ENCODE results near the gene GLIPR1L1.

The GLIPR1L1 gene

DNA sequence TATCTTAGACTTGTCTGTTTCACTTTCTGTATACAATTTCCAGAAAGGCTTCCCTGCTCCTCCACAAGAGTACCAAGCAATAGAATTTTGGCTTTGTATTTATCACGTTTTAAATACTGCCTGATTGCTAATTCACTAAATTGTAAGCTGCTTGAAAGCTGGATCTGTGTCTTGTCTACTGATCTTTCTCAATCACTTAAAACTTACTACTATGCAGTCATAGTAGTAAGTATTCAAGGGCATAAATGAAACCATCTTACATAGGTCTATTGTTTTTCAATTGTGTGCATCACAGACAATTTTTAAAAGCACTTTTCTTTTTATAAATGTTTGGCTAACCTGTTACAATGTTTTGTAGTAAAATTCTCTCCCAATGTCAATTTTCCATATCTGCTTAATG, 55.2 kb downstream of the GLIPR1L1 start:
- Histone ChIP-seq H3K4me3 (ENCODE audit: low read depth in 1 of 2, low read length in 2 of 2) (peak overlapping the region; percentile 87 to 94), H3K27ac (ENCODE audit: low read depth, low read length) (no peak overlapping the region), H3K36me3 (ENCODE audit: control insufficient read depth in 1 of 2, insufficient read depth in 2 of 2, low read length in 2 of 2) (no peaks in the 10 kb centered on the region), H3K4me1 (ENCODE audit: control insufficient read depth in 1 of 2, insufficient read depth in 2 of 2, low read length in 2 of 2) (peaks cover 12 to 14% of the 10 kb centered on the region in 2 donors), H3K27me3 (ENCODE audit: control insufficient read depth in 1 of 2, insufficient read depth in 2 of 2, low read length in 2 of 2) (no peaks in the 10 kb centered on the region), H3K9me3 (ENCODE audit: control insufficient read depth in 1 of 2, low read length in 2 of 2) (no peaks in the 10 kb centered on the region), H3K9ac (ENCODE audit: low read depth in 1 of 2, low read length in 2 of 2) (peak overlapping the region in 1 of 2 donors; percentile 93)

- H3K4me3 ChIP-seq (ENCODE audit: low read depth in 1 of 2, low read length in 2 of 2), result peak overlapping the region; percentile 87 to 94
- peak overlapping the region; percentile 52 to 93 for H3K9ac ChIP-seq (ENCODE audit: low read depth in 1 of 2, low read length in 2 of 2)
These were observed 55.9 kb downstream of the GLIPR1L1 start for GRCh38 chr12:75390156-75390898.

GRCh38 chr12:75390899-75391538, 56.5 kb downstream of the GLIPR1L1 start, which contains the start of gene GLIPR1L2:
TSS of gene GLIPR1L2 (plus strand) at chr12:75391089. CDS start at chr12:75391117, 28 bp downstream.
- Histone ChIP-seq H3K4me1 (ENCODE audit: control insufficient read depth in 1 of 2, insufficient read depth in 2 of 2, low read length in 2 of 2) (peaks cover 12 to 14% of the 10 kb centered on the region in 2 donors), H3K27ac (ENCODE audit: low read depth, low read length) (peak within 1 kb of the TSS; percentile 87), H3K4me3 (ENCODE audit: low read depth in 1 of 2, low read length in 2 of 2) (peak within 1 kb of the TSS; percentile 87 to 94), H3K9ac (ENCODE audit: low read depth in 1 of 2, low read length in 2 of 2) (peak within 1 kb of the TSS; percentile 93), H3K27me3 (ENCODE audit: control insufficient read depth in 1 of 2, insufficient read depth in 2 of 2, low read length in 2 of 2) (no peaks in the 10 kb centered on the region), H3K36me3 (ENCODE audit: control insufficient read depth in 1 of 2, insufficient read depth in 2 of 2, low read length in 2 of 2) (no peaks in the 10 kb centered on the region), H3K9me3 (ENCODE audit: control insufficient read depth in 1 of 2, low read length in 2 of 2) (no peaks in the 10 kb centered on the region)

More at GRCh38 chr12:75390156-75390898, 55.9 kb downstream of the GLIPR1L1 start:
- Histone ChIP-seq H3K27me3 (ENCODE audit: control insufficient read depth in 1 of 2, insufficient read depth in 2 of 2, low read length in 2 of 2) (no peaks in the 10 kb centered on the region), H3K9me3 (ENCODE audit: control insufficient read depth in 1 of 2, low read length in 2 of 2) (no peaks in the 10 kb centered on the region), H3K36me3 (ENCODE audit: control insufficient read depth in 1 of 2, insufficient read depth in 2 of 2, low read length in 2 of 2) (no peaks in the 10 kb centered on the region), H3K27ac (ENCODE audit: low read depth, low read length) (no peak overlapping the region), H3K4me1 (ENCODE audit: control insufficient read depth in 1 of 2, insufficient read depth in 2 of 2, low read length in 2 of 2) (peaks cover 12 to 14% of the 10 kb centered on the region in 2 donors)

DNA sequence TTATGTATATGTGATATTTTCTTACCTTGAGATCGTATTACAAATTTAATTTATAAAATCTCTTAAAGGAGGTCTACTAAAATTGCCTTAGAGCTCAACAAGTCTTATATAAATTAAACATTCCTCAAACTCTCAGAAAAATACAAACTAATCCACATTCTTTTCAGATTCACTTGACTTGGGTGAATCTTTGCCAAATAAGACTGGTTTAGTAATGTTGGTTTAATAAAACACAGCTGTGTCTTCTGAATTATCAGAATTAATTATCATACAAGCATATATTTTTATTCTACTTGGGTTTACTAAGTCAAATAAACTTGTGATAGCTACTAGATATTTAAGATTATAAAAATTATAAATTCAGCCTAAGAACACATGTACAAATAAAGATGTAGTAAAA, 69.8 kb downstream of the GLIPR1L1 start:
- no peaks in the 10 kb centered on the region for H3K9me3 ChIP-seq (ENCODE audit: control insufficient read depth in 1 of 2, low read length in 2 of 2)
- no peak overlapping the region for H3K4me3 ChIP-seq (ENCODE audit: low read depth in 1 of 2, low read length in 2 of 2)
- no peaks in the 10 kb centered on the region for H3K36me3 ChIP-seq (ENCODE audit: control insufficient read depth in 1 of 2, insufficient read depth in 2 of 2, low read length in 2 of 2)
- no peaks in the 10 kb centered on the region for H3K27me3 ChIP-seq (ENCODE audit: control insufficient read depth in 1 of 2, insufficient read depth in 2 of 2, low read length in 2 of 2)
- no peaks in the 10 kb centered on the region for H3K4me1 ChIP-seq (ENCODE audit: control insufficient read depth in 1 of 2, insufficient read depth in 2 of 2, low read length in 2 of 2)
- H3K9ac ChIP-seq (ENCODE audit: low read depth in 1 of 2, low read length in 2 of 2), result no peak overlapping the region
- no peak overlapping the region for H3K27ac ChIP-seq (ENCODE audit: low read depth, low read length)

- no peaks in the 10 kb centered on the region for H3K9me3 ChIP-seq (ENCODE audit: control insufficient read depth in 1 of 2, low read length in 2 of 2)
- H3K4me3 ChIP-seq (ENCODE audit: low read depth in 1 of 2, low read length in 2 of 2), result no peak overlapping the region
- H3K4me1 ChIP-seq (ENCODE audit: control insufficient read depth in 1 of 2, insufficient read depth in 2 of 2, low read length in 2 of 2), result no peaks in the 10 kb centered on the region
- H3K27ac ChIP-seq (ENCODE audit: low read depth, low read length), result no peak overlapping the region
- H3K9ac ChIP-seq (ENCODE audit: low read depth in 1 of 2, low read length in 2 of 2), result no peak overlapping the region
- H3K36me3 ChIP-seq (ENCODE audit: control insufficient read depth in 1 of 2, insufficient read depth in 2 of 2, low read length in 2 of 2), result no peaks in the 10 kb centered on the region
- H3K27me3 ChIP-seq (ENCODE audit: control insufficient read depth in 1 of 2, insufficient read depth in 2 of 2, low read length in 2 of 2), result no peaks in the 10 kb centered on the region
These were observed 73.2 kb downstream of the GLIPR1L1 start for GRCh38 chr12:75407683-75408082.

DNA sequence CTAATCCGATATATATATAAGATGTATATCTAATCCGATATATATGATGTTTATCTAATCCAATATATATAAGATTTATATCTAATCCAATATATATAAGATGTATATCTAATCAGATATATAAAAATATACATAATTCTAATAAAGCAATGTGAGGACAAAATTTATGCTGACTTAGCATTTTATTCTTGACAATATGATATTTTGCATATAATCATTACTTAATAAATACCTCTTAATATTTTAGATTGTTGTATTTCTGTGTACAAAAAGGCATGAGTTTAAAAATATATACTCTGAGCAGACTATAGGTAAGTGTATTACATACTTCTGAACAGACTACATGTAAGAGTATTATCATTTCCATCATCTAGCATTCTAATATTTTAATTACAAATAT, 75.4 kb downstream of the GLIPR1L1 start:
- no peaks in the 10 kb centered on the region for H3K36me3 ChIP-seq (ENCODE audit: control insufficient read depth in 1 of 2, insufficient read depth in 2 of 2, low read length in 2 of 2)
- no peak overlapping the region for H3K9ac ChIP-seq (ENCODE audit: low read depth in 1 of 2, low read length in 2 of 2)
- no peak overlapping the region for H3K27ac ChIP-seq (ENCODE audit: low read depth, low read length)
- no peaks in the 10 kb centered on the region for H3K4me1 ChIP-seq (ENCODE audit: control insufficient read depth in 1 of 2, insufficient read depth in 2 of 2, low read length in 2 of 2)
- H3K27me3 ChIP-seq (ENCODE audit: control insufficient read depth in 1 of 2, insufficient read depth in 2 of 2, low read length in 2 of 2), result no peaks in the 10 kb centered on the region
- no peak overlapping the region for H3K4me3 ChIP-seq (ENCODE audit: low read depth in 1 of 2, low read length in 2 of 2)
- no peaks in the 10 kb centered on the region for H3K9me3 ChIP-seq (ENCODE audit: control insufficient read depth in 1 of 2, low read length in 2 of 2)

GRCh38 chr12:75414671-75415070, 80.2 kb downstream of the GLIPR1L1 start:
- H3K27ac ChIP-seq (ENCODE audit: low read depth, low read length), result no peak overlapping the region
- H3K4me3 ChIP-seq (ENCODE audit: low read depth in 1 of 2, low read length in 2 of 2), result no peak overlapping the region
- no peaks in the 10 kb centered on the region for H3K4me1 ChIP-seq (ENCODE audit: control insufficient read depth in 1 of 2, insufficient read depth in 2 of 2, low read length in 2 of 2)
- no peaks in the 10 kb centered on the region for H3K27me3 ChIP-seq (ENCODE audit: control insufficient read depth in 1 of 2, insufficient read depth in 2 of 2, low read length in 2 of 2)
- H3K9ac ChIP-seq (ENCODE audit: low read depth in 1 of 2, low read length in 2 of 2), result no peak overlapping the region
- no peaks in the 10 kb centered on the region for H3K9me3 ChIP-seq (ENCODE audit: control insufficient read depth in 1 of 2, low read length in 2 of 2)
- H3K36me3 ChIP-seq (ENCODE audit: control insufficient read depth in 1 of 2, insufficient read depth in 2 of 2, low read length in 2 of 2), result no peaks in the 10 kb centered on the region

GRCh38 chr12:75419841-75420240, 85.4 kb downstream of the GLIPR1L1 start:
- H3K4me3 ChIP-seq (ENCODE audit: low read depth in 1 of 2, low read length in 2 of 2), result no peak overlapping the region
- no peak overlapping the region for H3K9ac ChIP-seq (ENCODE audit: low read depth in 1 of 2, low read length in 2 of 2)
- H3K36me3 ChIP-seq (ENCODE audit: control insufficient read depth in 1 of 2, insufficient read depth in 2 of 2, low read length in 2 of 2), result no peaks in the 10 kb centered on the region
- H3K4me1 ChIP-seq (ENCODE audit: control insufficient read depth in 1 of 2, insufficient read depth in 2 of 2, low read length in 2 of 2), result no peaks in the 10 kb centered on the region
- H3K27ac ChIP-seq (ENCODE audit: low read depth, low read length), result no peak overlapping the region
- no peaks in the 10 kb centered on the region for H3K9me3 ChIP-seq (ENCODE audit: control insufficient read depth in 1 of 2, low read length in 2 of 2)
- H3K27me3 ChIP-seq (ENCODE audit: control insufficient read depth in 1 of 2, insufficient read depth in 2 of 2, low read length in 2 of 2), result no peaks in the 10 kb centered on the region
